ENCODE measurements around the gene NAT8. TPM values are rescaled to one million over a fixed set of nuclear protein-coding genes. Genes with fewer than 3 reads are reported as not detected.
"Not testable (repeated sequence)": the region's sequence is repeated elsewhere in the genome, so short reads cannot be mapped to it uniquely, and the experiment has no call there.

The NAT8 gene
- total and polyA plus RNA-seq, 2 experiments from 2014 or later = not detected

GRCh38 chr2:73667239-73667638 is 25.0 kb upstream of the NAT8 start:
- not testable (repeated sequence) for H3K4me3 Mint-ChIP-seq; H3K4me1 ChIP-seq (ENCODE audit: insufficient read depth); H3K36me3 ChIP-seq (ENCODE audit: insufficient read depth); H3F3A ChIP-seq (replicated peaks; ENCODE audit: low read depth); H2AFZ ChIP-seq; H3K4me2 ChIP-seq; H3K27ac Mint-ChIP-seq; ATAC-seq; H3K79me2 ChIP-seq (replicated peaks; ENCODE audit: insufficient read depth); H4K20me1 ChIP-seq (replicated peaks; ENCODE audit: insufficient read depth); H3K4me3 ChIP-seq; H3K27ac ChIP-seq (ENCODE audit: low read depth); H3K27me3 Mint-ChIP-seq (ENCODE audit: insufficient read depth, low read depth, poor library complexity); H3K27me3 ChIP-seq (ENCODE audit: insufficient read depth); H3K9me3 Mint-ChIP-seq; H3K4me1 Mint-ChIP-seq; H3K9me2 ChIP-seq (ENCODE audit: insufficient read depth); H3K36me3 Mint-ChIP-seq (ENCODE audit: low read depth); DNase-seq (ENCODE audit: low spot score)

DNA sequence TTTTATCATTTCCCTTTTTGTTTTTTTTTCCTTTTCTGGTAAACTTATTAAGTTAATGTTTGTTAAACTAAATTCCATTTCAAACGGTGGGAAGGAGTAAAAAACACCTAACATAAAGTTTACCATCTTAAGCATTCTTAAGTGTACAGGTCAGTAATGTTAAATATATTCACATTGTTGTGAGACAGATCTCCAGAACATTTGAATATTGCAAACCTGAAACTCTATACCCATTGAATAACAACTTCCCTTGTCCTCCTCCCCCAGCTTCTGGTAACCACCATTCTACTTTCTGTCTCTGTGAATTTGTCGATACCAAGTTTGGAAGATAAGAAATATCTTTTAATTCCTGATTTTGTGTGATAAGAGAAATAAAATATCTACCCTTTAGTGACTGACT is 12.0 kb upstream of the NAT8 start:
- Mint-ChIP-seq H3K27me3 (ENCODE audit: insufficient read depth, low read depth, poor library complexity) (peaks cover 3% of the 10 kb centered on the region), H3K4me3 (no peak overlapping the region), H3K9me3 (no peaks in the 10 kb centered on the region), H3K36me3 (ENCODE audit: low read depth) (no peaks in the 10 kb centered on the region), H3K4me1 (no peaks in the 10 kb centered on the region), H3K27ac (no peak overlapping the region)
- no peak overlapping the region for H2AFZ ChIP-seq
- no peaks in the 10 kb centered on the region for H3F3A ChIP-seq (replicated peaks; ENCODE audit: low read depth)
- no peaks in the 10 kb centered on the region for H3K27me3 ChIP-seq (ENCODE audit: insufficient read depth)
- H3K4me1 ChIP-seq (ENCODE audit: insufficient read depth) = no peaks in the 10 kb centered on the region
- DNase-seq (ENCODE audit: low spot score) (no peak), ATAC-seq (no peak)
- H3K27ac ChIP-seq (ENCODE audit: low read depth) = no peak overlapping the region
- no peak overlapping the region for H3K4me2 ChIP-seq
- no peaks in the 10 kb centered on the region for H3K9me2 ChIP-seq (ENCODE audit: insufficient read depth)
- H4K20me1 ChIP-seq (replicated peaks; ENCODE audit: insufficient read depth) = no peaks in the 10 kb centered on the region
- H3K79me2 ChIP-seq (replicated peaks; ENCODE audit: insufficient read depth) = no peaks in the 10 kb centered on the region
- no peaks in the 10 kb centered on the region for H3K36me3 ChIP-seq (ENCODE audit: insufficient read depth)
- H3K4me3 ChIP-seq = no peak overlapping the region
- no peak for TF ChIP-seq NANOG (IDR thresholded peaks at IDR 0.05; ENCODE audit: borderline replicate concordance)
- TF ChIP-seq EZH2 (IDR thresholded peaks at IDR 0.05; ENCODE audit: low read depth, unreplicated experiment) = no peak
- no peak for TF ChIP-seq CTCF (conservative IDR thresholded peaks at IDR 0.05; ENCODE audit: low read depth in 2 of 2)
- TF ChIP-seq CREB1 (CRISPR knock-in tag; IDR thresholded peaks at IDR 0.05; ENCODE audit: low read depth) = no peak
- TF ChIP-seq ZNF462 (CRISPR knock-in tag; IDR thresholded peaks at IDR 0.05) = no peak
- TF ChIP-seq JUNB (IDR thresholded peaks at IDR 0.05; ENCODE audit: unreplicated experiment) = no peak
- TF ChIP-seq POLR2AphosphoS5 (IDR thresholded peaks at IDR 0.05; ENCODE audit: low read depth) = no peak
- TF ChIP-seq, protein P1, sequence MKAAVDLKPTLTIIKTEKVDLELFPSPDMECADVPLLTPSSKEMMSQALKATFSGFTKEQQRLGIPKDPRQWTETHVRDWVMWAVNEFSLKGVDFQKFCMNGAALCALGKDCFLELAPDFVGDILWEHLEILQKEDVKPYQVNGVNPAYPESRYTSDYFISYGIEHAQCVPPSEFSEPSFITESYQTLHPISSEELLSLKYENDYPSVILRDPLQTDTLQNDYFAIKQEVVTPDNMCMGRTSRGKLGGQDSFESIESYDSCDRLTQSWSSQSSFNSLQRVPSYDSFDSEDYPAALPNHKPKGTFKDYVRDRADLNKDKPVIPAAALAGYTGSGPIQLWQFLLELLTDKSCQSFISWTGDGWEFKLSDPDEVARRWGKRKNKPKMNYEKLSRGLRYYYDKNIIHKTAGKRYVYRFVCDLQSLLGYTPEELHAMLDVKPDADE (IDR thresholded peaks at IDR 0.05) = no peak
- TF ChIP-seq ZNF331 (CRISPR knock-in tag; IDR thresholded peaks at IDR 0.05; ENCODE audit: low read depth) = no peak
- TF ChIP-seq ZNF114 (CRISPR knock-in tag; IDR thresholded peaks at IDR 0.05) = no peak
- TF ChIP-seq EZH2phosphoT487 (IDR thresholded peaks at IDR 0.05; ENCODE audit: unreplicated experiment) = no peak

Measured in GM23338 (cell line).